GM11168 (cell line): ENCODE results near the gene NPHS2.
"Not testable (repeated sequence)": the region's sequence is repeated elsewhere in the genome, so short reads cannot be mapped to it uniquely, and the experiment has no call there.

ENCODE experiments used
- in situ Hi-C: fragments of 300-500 bp; cut with MboI; formaldehyde crosslinking; loops from one replicate; pipeline ENCODE4 v1.12.0; 2022; ENCODE audit warnings: low sequenced_read_pairs; ENCODE audit not compliant: unreplicated experiment

Gene NPHS2

GRCh38 chr1:179548666-179549367 is 26.9 kb downstream of the NPHS2 start:
- in situ Hi-C loops, result no loop called here

GRCh38 chr1:179547021-179547535 is 28.7 kb downstream of the NPHS2 start:
- in situ Hi-C loops, result no loop called here

GRCh38 chr1:179545321-179545720 is 30.4 kb downstream of the NPHS2 start:
- in situ Hi-C loops, result no loop called here

GRCh38 chr1:179541774-179542173 is 34.0 kb downstream of the NPHS2 start:
- in situ Hi-C loops, result no loop called here

- in situ Hi-C loops, result no loop called here
Observed at GRCh38 chr1:179530352-179530751, 45.4 kb downstream of the NPHS2 start.

- in situ Hi-C loops, result no loop called here
Observed at GRCh38 chr1:179529482-179530195, 46.1 kb downstream of the NPHS2 start.

GRCh38 chr1:179518544-179518943 is 57.2 kb downstream of the NPHS2 start:
- in situ Hi-C loops, result not testable (repeated sequence)

GRCh38 chr1:179516976-179517705 is 58.6 kb downstream of the NPHS2 start:
- in situ Hi-C loops, result no loop called here

GRCh38 chr1:179510038-179510437 is 65.7 kb downstream of the NPHS2 start:
- in situ Hi-C loops, result no loop called here

- in situ Hi-C loops, result no loop called here
Observed at GRCh38 chr1:179509384-179509783, 66.4 kb downstream of the NPHS2 start.

GRCh38 chr1:179506199-179506598 is 69.5 kb downstream of the NPHS2 start:
- in situ Hi-C loops, result no loop called here
